ENCODE results near the gene PBX4. TPM values are rescaled to one million over a fixed set of nuclear protein-coding genes. Genes with fewer than 3 reads are reported as not detected.

Gene PBX4
- total RNA-seq, 1 experiment from 2014 or later: 0.30 TPM

- Mint-ChIP-seq H3K27me3 (ENCODE audit: insufficient read depth, unreplicated experiment) (no peaks in the 10 kb centered on the region), H3K4me3 (ENCODE audit: unreplicated experiment) (no peak overlapping the region), H3K36me3 (ENCODE audit: insufficient read depth, unreplicated experiment) (peaks cover 73% of the 10 kb centered on the region), H3K27ac (ENCODE audit: low read depth, unreplicated experiment) (no peak overlapping the region), H3K9me3 (ENCODE audit: unreplicated experiment) (no peaks in the 10 kb centered on the region), H3K4me1 (ENCODE audit: insufficient read depth, unreplicated experiment) (peaks cover 14% of the 10 kb centered on the region)
- CTCF ChIA-PET: interaction anchor here (2.5 kb wide), 1 partner anchor 13 kb away, joined by 15 read pairs; the partner anchor contains the start of gene GMIP
- no peak for DNase-seq (ENCODE audit: unreplicated experiment)
- POLR2A ChIA-PET: no interaction called here
- TF ChIP-seq CTCF (IDR thresholded peaks at IDR 0.05; ENCODE audit: unreplicated experiment): no peak
- intact Hi-C loops (cut with micrococcal nuclease): no loop called here
- BruUV-seq (replicated peaks): no TSS peak
Observed at GRCh38 chr19:19657397-19657783, 38.9 kb upstream of the PBX4 start.

GRCh38 chr19:19656451-19657396 lies 38.2 kb upstream of the PBX4 start:
- CTCF ChIA-PET: interaction anchor here (2.5 kb wide), 1 partner anchor 13 kb away, joined by 15 read pairs; the partner anchor contains the start of gene GMIP
- POLR2A ChIA-PET: no interaction called here
- no peak for DNase-seq (ENCODE audit: unreplicated experiment)
- no peaks in the 10 kb centered on the region for H3K27me3 Mint-ChIP-seq (ENCODE audit: insufficient read depth, unreplicated experiment)
- no peak overlapping the region for H3K27ac Mint-ChIP-seq (ENCODE audit: low read depth, unreplicated experiment)
- peaks cover 7% of the 10 kb centered on the region for H3K4me1 Mint-ChIP-seq (ENCODE audit: insufficient read depth, unreplicated experiment)
- intact Hi-C loops (cut with micrococcal nuclease): no loop called here
- no peak for TF ChIP-seq CTCF (IDR thresholded peaks at IDR 0.05; ENCODE audit: unreplicated experiment)
- H3K9me3 Mint-ChIP-seq (ENCODE audit: unreplicated experiment): no peaks in the 10 kb centered on the region
- peaks cover 80% of the 10 kb centered on the region for H3K36me3 Mint-ChIP-seq (ENCODE audit: insufficient read depth, unreplicated experiment)
- H3K4me3 Mint-ChIP-seq (ENCODE audit: unreplicated experiment): no peak overlapping the region
- no TSS peak for BruUV-seq (replicated peaks)

- intact Hi-C loops (cut with micrococcal nuclease): no loop called here
- no peaks in the 10 kb centered on the region for H3K27me3 Mint-ChIP-seq (ENCODE audit: insufficient read depth, unreplicated experiment)
- no TSS peak for BruUV-seq (replicated peaks)
- POLR2A ChIA-PET: no interaction called here
- no peak for TF ChIP-seq CTCF (IDR thresholded peaks at IDR 0.05; ENCODE audit: unreplicated experiment)
- peaks cover 77% of the 10 kb centered on the region for H3K36me3 Mint-ChIP-seq (ENCODE audit: insufficient read depth, unreplicated experiment)
- no peak overlapping the region for H3K27ac Mint-ChIP-seq (ENCODE audit: low read depth, unreplicated experiment)
- H3K9me3 Mint-ChIP-seq (ENCODE audit: unreplicated experiment): no peaks in the 10 kb centered on the region
- CTCF ChIA-PET: interaction anchor here (0.9 to 1.1 kb wide), 2 partner anchors 12 to 123 kb away, joined by 4 to 6 read pairs; partner anchors contain the start of gene GMIP
- no peak for DNase-seq (ENCODE audit: unreplicated experiment)
- no peaks in the 10 kb centered on the region for H3K4me1 Mint-ChIP-seq (ENCODE audit: insufficient read depth, unreplicated experiment)
- H3K4me3 Mint-ChIP-seq (ENCODE audit: unreplicated experiment): no peak overlapping the region
Observed at GRCh38 chr19:19655641-19656343, 37.3 kb upstream of the PBX4 start.

- Mint-ChIP-seq H3K27ac (ENCODE audit: low read depth, unreplicated experiment) (no peak overlapping the region), H3K27me3 (ENCODE audit: insufficient read depth, unreplicated experiment) (no peaks in the 10 kb centered on the region), H3K36me3 (ENCODE audit: insufficient read depth, unreplicated experiment) (peaks cover 84% of the 10 kb centered on the region), H3K4me1 (ENCODE audit: insufficient read depth, unreplicated experiment) (no peaks in the 10 kb centered on the region), H3K4me3 (ENCODE audit: unreplicated experiment) (no peak overlapping the region), H3K9me3 (ENCODE audit: unreplicated experiment) (no peaks in the 10 kb centered on the region)
- intact Hi-C loops (cut with micrococcal nuclease): no loop called here
- CTCF ChIA-PET: interaction anchor here (0.7 to 1.1 kb wide), 3 partner anchors 11 to 123 kb away, joined by 3 to 6 read pairs (median 4); partner anchors contain the start of gene GMIP
- no peak for DNase-seq (ENCODE audit: unreplicated experiment)
- POLR2A ChIA-PET: interaction anchor here (0.6 kb wide), 1 partner anchor 41 kb away, joined by 3 read pairs; no protein-coding TSS in a partner anchor
- no peak for TF ChIP-seq CTCF (IDR thresholded peaks at IDR 0.05; ENCODE audit: unreplicated experiment)
- no TSS peak for BruUV-seq (replicated peaks)
Observed at GRCh38 chr19:19655051-19655594, 36.6 kb upstream of the PBX4 start.
